ENCODE results near the gene HSPB1. TPM values are rescaled to one million over a fixed set of nuclear protein-coding genes. Genes with fewer than 3 reads are reported as not detected.
A peak's percentile ranks its signal among the peaks of the same experiment; 100 is the strongest.

HSPB1 gene
- total and polyA plus RNA-seq, 2 of the 13 experiments (the other 11 are each of a cell fraction or from before 2014, with no cell fraction given) = 21.0 to 38.6 TPM

GRCh38 chr7:76314042-76314721, 11.7 kb downstream of the HSPB1 start (continued):
- TF ChIP-seq HES4 (CRISPR knock-in tag; IDR thresholded peaks at IDR 0.05; ENCODE audit: borderline replicate concordance) (no peak), CCAR2 (optimal IDR thresholded peaks at IDR 0.05; ENCODE audit: low read depth, low read length) (no peak), ZNF362 (CRISPR knock-in tag; IDR thresholded peaks at IDR 0.05; ENCODE audit: borderline replicate concordance) (peak; percentile 70; the same call in 1 of the 2 replicates), ZNF850 (CRISPR knock-in tag; conservative IDR thresholded peaks at IDR 0.05) (no peak), ZHX1 (CRISPR knock-in tag; IDR thresholded peaks at IDR 0.05; ENCODE audit: low read depth) (peak; percentile 72), TRAFD1 (CRISPR knock-in tag; IDR thresholded peaks at IDR 0.05; ENCODE audit: borderline replicate concordance) (no peak), ZNF556 (CRISPR knock-in tag; IDR thresholded peaks at IDR 0.05; ENCODE audit: borderline replicate concordance) (peak; percentile 61; the same call in 1 of the 2 replicates), TEAD3 (CRISPR knock-in tag; optimal IDR thresholded peaks at IDR 0.05; ENCODE audit: borderline replicate concordance) (peak; percentile 90), ZNF564 (CRISPR knock-in tag; IDR thresholded peaks at IDR 0.05) (no peak), SP5 (CRISPR knock-in tag; IDR thresholded peaks at IDR 0.05; ENCODE audit: borderline replicate concordance, low read depth) (peak; percentile 79), FOSL1 (CRISPR knock-in tag; IDR thresholded peaks at IDR 0.05; ENCODE audit: borderline replicate concordance) (no peak), ZNF292 (CRISPR knock-in tag; IDR thresholded peaks at IDR 0.05; ENCODE audit: borderline replicate concordance, low read depth) (no peak), XBP1 (CRISPR knock-in tag; IDR thresholded peaks at IDR 0.05) (no peak), ZNF740 (CRISPR knock-in tag; IDR thresholded peaks at IDR 0.05) (peak; percentile 66; the same call in 1 of the 2 replicates), THRA (CRISPR knock-in tag; IDR thresholded peaks at IDR 0.05; ENCODE audit: borderline replicate concordance) (0 out of 2 replicates have a peak, but pooled peaks have one; percentile 23), DNMT1 (CRISPR knock-in tag; IDR thresholded peaks at IDR 0.05) (no peak), FOXO1 (CRISPR knock-in tag; IDR thresholded peaks at IDR 0.05) (peak; percentile 52), POGZ (CRISPR knock-in tag; IDR thresholded peaks at IDR 0.05) (0 out of 2 replicates have a peak, but pooled peaks have one; percentile 17), ZNF251 (CRISPR knock-in tag; IDR thresholded peaks at IDR 0.05) (no peak), GMEB1 (CRISPR knock-in tag; IDR thresholded peaks at IDR 0.05; ENCODE audit: borderline replicate concordance) (no peak; the same call in 1 of the 2 replicates)

Measured in HepG2 (cell line).